Measurements from ENCODE around the gene SCML1.

DNA sequence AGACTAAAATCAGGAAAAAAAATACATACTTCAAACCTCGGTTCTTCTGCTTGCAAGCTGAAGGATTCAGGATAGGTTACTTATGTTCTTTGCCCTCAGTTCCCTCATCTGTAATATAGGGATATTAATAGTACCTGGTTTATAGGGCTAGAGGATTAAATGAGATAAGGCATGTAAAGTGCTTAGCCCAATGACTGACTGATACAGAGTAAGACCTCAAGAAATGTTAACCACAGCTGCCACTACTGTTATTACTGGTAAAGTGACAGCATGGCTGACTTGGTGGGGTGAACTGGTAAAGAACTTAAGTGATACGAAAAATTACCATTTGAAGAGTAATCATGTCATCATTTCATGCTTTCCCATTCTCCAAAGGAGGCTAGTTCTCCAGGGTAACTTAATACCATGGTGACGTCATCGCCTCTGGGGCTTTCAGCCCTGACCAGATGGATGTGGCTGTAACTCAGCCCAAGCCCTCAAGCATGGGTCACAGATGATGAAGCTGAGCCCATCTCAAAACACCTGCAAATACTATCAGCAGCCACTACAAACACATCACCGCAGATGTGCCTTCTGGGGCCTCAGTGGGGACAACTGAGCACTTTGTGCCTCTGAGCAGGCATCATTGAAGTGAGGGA is 44.5 kb upstream of the SCML1 start:
- TF ChIP-seq, protein P1, sequence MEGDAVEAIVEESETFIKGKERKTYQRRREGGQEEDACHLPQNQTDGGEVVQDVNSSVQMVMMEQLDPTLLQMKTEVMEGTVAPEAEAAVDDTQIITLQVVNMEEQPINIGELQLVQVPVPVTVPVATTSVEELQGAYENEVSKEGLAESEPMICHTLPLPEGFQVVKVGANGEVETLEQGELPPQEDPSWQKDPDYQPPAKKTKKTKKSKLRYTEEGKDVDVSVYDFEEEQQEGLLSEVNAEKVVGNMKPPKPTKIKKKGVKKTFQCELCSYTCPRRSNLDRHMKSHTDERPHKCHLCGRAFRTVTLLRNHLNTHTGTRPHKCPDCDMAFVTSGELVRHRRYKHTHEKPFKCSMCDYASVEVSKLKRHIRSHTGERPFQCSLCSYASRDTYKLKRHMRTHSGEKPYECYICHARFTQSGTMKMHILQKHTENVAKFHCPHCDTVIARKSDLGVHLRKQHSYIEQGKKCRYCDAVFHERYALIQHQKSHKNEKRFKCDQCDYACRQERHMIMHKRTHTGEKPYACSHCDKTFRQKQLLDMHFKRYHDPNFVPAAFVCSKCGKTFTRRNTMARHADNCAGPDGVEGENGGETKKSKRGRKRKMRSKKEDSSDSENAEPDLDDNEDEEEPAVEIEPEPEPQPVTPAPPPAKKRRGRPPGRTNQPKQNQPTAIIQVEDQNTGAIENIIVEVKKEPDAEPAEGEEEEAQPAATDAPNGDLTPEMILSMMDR (IDR thresholded peaks at IDR 0.05; ENCODE audit: insufficient read depth, low read depth, low read length) = no peak
- TF ChIP-seq EZH2 (IDR thresholded peaks at IDR 0.05; ENCODE audit: insufficient read depth, low read length) = no peak

Measured in astrocyte (in vitro differentiated cells and primary cell).